Measurements from ENCODE around the gene TBCE.

- no peak for TF ChIP-seq CTCF (conservative IDR thresholded peaks at IDR 0.05; ENCODE audit: low read depth, low read length)
- no peak for TF ChIP-seq EZH2 (IDR thresholded peaks at IDR 0.05; ENCODE audit: low read length, unreplicated experiment)
These were observed 8.3 kb upstream of the TBCE start for GRCh38 chr1:235358899-235359298.

Measured in PC-3 (cell line).